H9 (cell line): ENCODE results near the gene OVOL2. TPM values are rescaled to one million over a fixed set of nuclear protein-coding genes. Genes with fewer than 3 reads are reported as not detected.

Experiments
- DNase-seq: peaks from one replicate; pipeline ENCODE4 v3.0.0-alpha.2; 2017
- H2AFZ ChIP-seq: one replicate; pipeline ENCODE4 v1.6.1; 2013; ENCODE audit warnings: mild to moderate bottlenecking, low read length, control low read depth, moderate library complexity
- H2AK5ac ChIP-seq: 2 replicates; pipeline ENCODE4 v1.6.1; 2013; ENCODE audit warnings: low read length, control low read depth, mixed read lengths; ENCODE audit not compliant: insufficient read length
- H2BK120ac ChIP-seq: one replicate; pipeline ENCODE4 v1.6.1; 2013; ENCODE audit warnings: low read depth, mild to moderate bottlenecking, low read length, control low read depth, inconsistent platforms; ENCODE audit not compliant: poor library complexity, severe bottlenecking
- H2BK12ac ChIP-seq: 2 replicates; pipeline ENCODE4 v1.6.1; 2013; ENCODE audit warnings: low read length, control low read depth, mixed read lengths, low read depth; ENCODE audit not compliant: insufficient read length
- H2BK15ac ChIP-seq: 2 replicates; pipeline ENCODE4 v1.6.1; 2013; ENCODE audit warnings: low read depth, low read length, control low read depth
- H2BK20ac ChIP-seq: one replicate; pipeline ENCODE4 v1.6.1; 2013; ENCODE audit warnings: low read depth, mild to moderate bottlenecking, low read length, control low read depth, inconsistent platforms; ENCODE audit not compliant: poor library complexity, severe bottlenecking
- H2BK5ac ChIP-seq: 2 replicates; pipeline ENCODE4 v1.6.1; 2013; ENCODE audit warnings: low read length, control low read depth, mixed read lengths; ENCODE audit not compliant: insufficient read length
- H3K14ac ChIP-seq: 2 replicates; pipeline ENCODE4 v1.6.1; 2013; ENCODE audit warnings: low read length, control low read depth; ENCODE audit not compliant: insufficient read depth
- H3K18ac ChIP-seq: 2 replicates; pipeline ENCODE4 v1.6.1; 2013; ENCODE audit warnings: low read depth, mild to moderate bottlenecking, mixed read lengths, low read length, control low read depth; ENCODE audit not compliant: insufficient read length
- H3K23ac ChIP-seq: 2 replicates; pipeline ENCODE4 v1.6.1; 2013; ENCODE audit warnings: low read length, control low read depth, mixed read lengths, low read depth; ENCODE audit not compliant: insufficient read length
- H3K23me2 ChIP-seq: 2 replicates; pipeline ENCODE4 v1.6.1; 2013; ENCODE audit warnings: low read depth, mild to moderate bottlenecking, mixed read lengths, low read length, control low read depth; ENCODE audit not compliant: insufficient read length, poor library complexity, severe bottlenecking
- H3K27ac ChIP-seq: 2 replicates; pipeline ENCODE4 v1.5.1; 2013; ENCODE audit warnings: low read length, control low read depth, mixed read lengths, low read depth; ENCODE audit not compliant: insufficient read length
- H3K27me3 ChIP-seq: 2 replicates; pipeline ENCODE4 v1.6.1; 2013; ENCODE audit warnings: low read length, control low read depth, inconsistent platforms; ENCODE audit not compliant: insufficient read depth
- H3K4ac ChIP-seq: 2 replicates; pipeline ENCODE4 v1.6.1; 2013; ENCODE audit warnings: low read depth, mild to moderate bottlenecking, control low read depth, inconsistent platforms, low read length, moderate library complexity
- H3K4me1 ChIP-seq: 2 replicates; pipeline ENCODE4 v1.6.1; 2013; ENCODE audit warnings: low read length, control low read depth, inconsistent platforms; ENCODE audit not compliant: insufficient read depth
- H3K4me2 ChIP-seq: 2 replicates; pipeline ENCODE4 v1.6.1; 2013; ENCODE audit warnings: low read length, control low read depth, mixed read lengths; ENCODE audit not compliant: insufficient read length, insufficient read depth
- H3K56ac ChIP-seq: 2 replicates; pipeline ENCODE4 v1.6.1; 2013; ENCODE audit warnings: low read depth, mild to moderate bottlenecking, mixed read lengths, low read length, control low read depth; ENCODE audit not compliant: insufficient read length
- H3K79me1 ChIP-seq: 2 replicates; pipeline ENCODE4 v1.6.1; 2013; ENCODE audit warnings: low read depth, mild to moderate bottlenecking, moderate library complexity, low read length, control low read depth, inconsistent platforms; ENCODE audit not compliant: insufficient read depth, poor library complexity, severe bottlenecking
- H3K79me2 ChIP-seq: 2 replicates; pipeline ENCODE4 v1.6.1; 2013; ENCODE audit warnings: low read length, control low read depth, inconsistent platforms; ENCODE audit not compliant: insufficient read depth
- H3K9ac ChIP-seq: 2 replicates; pipeline ENCODE4 v1.6.1; 2013; ENCODE audit warnings: low read length, control low read depth, mixed read lengths; ENCODE audit not compliant: insufficient read length; ENCODE audit errors: extremely low read depth
- H3K9me3 ChIP-seq: one replicate; pipeline ENCODE4 v1.6.1; 2013; ENCODE audit warnings: low read depth, low read length, inconsistent platforms; ENCODE audit not compliant: control insufficient read depth
- H3T11ph ChIP-seq: one replicate; pipeline ENCODE4 v1.6.1; 2013; ENCODE audit warnings: mild to moderate bottlenecking, low read length, control low read depth, inconsistent platforms
- H4K20me1 ChIP-seq: one replicate; pipeline ENCODE4 v1.6.1; 2013; ENCODE audit not compliant: control insufficient read depth, insufficient read length, insufficient read depth
- H4K5ac ChIP-seq: 2 replicates; pipeline ENCODE4 v1.6.1; 2013; ENCODE audit warnings: low read depth, mild to moderate bottlenecking, mixed read lengths, low read length, control low read depth; ENCODE audit not compliant: insufficient read length
- H4K8ac ChIP-seq: replicated peaks from 2 replicates; pipeline ENCODE4 v1.6.1; 2013; ENCODE audit warnings: low read length, control low read depth, mixed read lengths, low read depth; ENCODE audit not compliant: insufficient read length
- H4K91ac ChIP-seq: 2 replicates; pipeline ENCODE4 v1.6.1; 2013; ENCODE audit warnings: low read depth, mild to moderate bottlenecking, moderate library complexity, mixed read lengths, low read length, control low read depth; ENCODE audit not compliant: insufficient read length
- H3K27ac Mint-ChIP-seq, 3 experiments: 2 replicates in 2 of 3; 3 replicates in 1 of 3; pipeline ENCODE4 v1.8.0; 2020 to 2021; ENCODE audit warnings: mixed read lengths in 3 of 3, mild to moderate bottlenecking in 1 of 3, moderate library complexity in 1 of 3
- H3K27me3 Mint-ChIP-seq: 2 replicates; pipeline ENCODE4 v1.8.0; 2021; ENCODE audit warnings: low read depth, mild to moderate bottlenecking, moderate library complexity, mixed read lengths
- H3K36me3 Mint-ChIP-seq, 3 experiments: 2 replicates in 2 of 3; 3 replicates in 1 of 3; pipeline ENCODE4 v1.8.0; 2020 to 2021; ENCODE audit warnings: low read depth in 3 of 3, mixed read lengths in 3 of 3; ENCODE audit not compliant: insufficient read depth in 1 of 3
- H3K4me1 Mint-ChIP-seq, 2 experiments: 2 replicates each; pipeline ENCODE4 v1.8.0; 2020; ENCODE audit warnings: mixed read lengths in 2 of 2
- H3K4me3 Mint-ChIP-seq, 2 experiments: 2 replicates in 1 of 2; 3 replicates in 1 of 2; pipeline ENCODE4 v1.8.0; 2020 to 2021; ENCODE audit warnings: mild to moderate bottlenecking in 2 of 2, mixed read lengths in 2 of 2, moderate library complexity in 1 of 2
- H3K9me3 Mint-ChIP-seq, 2 experiments: 2 replicates in 1 of 2; 3 replicates in 1 of 2; pipeline ENCODE4 v1.8.0; 2020; ENCODE audit warnings: mild to moderate bottlenecking in 2 of 2, mixed read lengths in 2 of 2, moderate library complexity in 1 of 2
- CTCF ChIP-seq: fragments of 200-600 bp; sonication (generic); conservative IDR thresholded peaks from 3 replicates; pipeline ENCODE4 v1.8.0; 2021; ENCODE audit warnings: antibody characterized with exemption, mild to moderate bottlenecking
- WGBS: extraction: QIAGEN DNeasy Blood & Tissue Kit; methylation state at CpG from one replicate; pipeline ENCODE4 v1.1.7; 2013; ENCODE audit warnings: missing lambda C conversion rate, low lambda C conversion rate, mixed read lengths; ENCODE audit not compliant: insufficient read length; ENCODE audit errors: extremely low coverage; 5-methylcytosine and 5-hydroxymethylcytosine counted together
- total RNA-seq: library from RNA; stranded (reverse); gene quantifications from 2 replicates; pipeline ENCODE4 v1.2.1, GENCODE V29; 2021

Gene OVOL2
- total RNA-seq, 1 experiment from 2014 or later, result 5.8 TPM

- Histone ChIP-seq H4K20me1 (no peaks in the 10 kb centered on the region), H3K4me1 (no peaks in the 10 kb centered on the region), H2BK15ac (no peak overlapping the region), H3K14ac (no peak overlapping the region), H3K27me3 (no peaks in the 10 kb centered on the region), H4K5ac (no peak overlapping the region), H4K8ac (no peak overlapping the region), H2BK120ac (no peak overlapping the region), H3T11ph (no peak overlapping the region), H3K56ac (no peak overlapping the region), H3K9ac (no peak overlapping the region), H3K18ac (no peak overlapping the region), H2BK20ac (no peak overlapping the region), H3K27ac (no peak overlapping the region), H3K23ac (no peak overlapping the region), H2BK12ac (no peak overlapping the region), H2AFZ (no peak overlapping the region), H3K4me2 (no peak overlapping the region), H3K79me2 (no peaks in the 10 kb centered on the region), H2BK5ac (no peak overlapping the region), H2AK5ac (no peak overlapping the region), H3K23me2 (no peaks in the 10 kb centered on the region), H3K9me3 (no peaks in the 10 kb centered on the region), H3K79me1 (no peaks in the 10 kb centered on the region), H3K4ac (no peak overlapping the region), H4K91ac (no peak overlapping the region)
- TF ChIP-seq CTCF, result no peak
- Mint-ChIP-seq H3K27ac (no peak overlapping the region), H3K36me3 (peaks cover 7 to 11% (median 8%) of the 10 kb centered on the region in 3 experiments; a peak in 6 of 7 replicates), H3K9me3 (peaks cover 5 to 9% of the 10 kb centered on the region in 2 experiments), H3K4me1 (no peaks in the 10 kb centered on the region; a peak in 1 of 4 replicates), H3K4me3 (no peak overlapping the region), H3K27me3 (no peaks in the 10 kb centered on the region)
- DNase-seq, result no peak
- no CpG with 5 or more reads among the region's 6 CpGs for WGBS
Observed at GRCh38 chr20:18014411-18014810, 43.3 kb downstream of the OVOL2 start.
